WI38 (cell line): Measurements from ENCODE around the gene SEC14L5.

ENCODE experiments used
- H3K4me3 ChIP-seq: 2 replicates; pipeline ENCODE4 v1.5.1; 2011; ENCODE audit warnings: low read depth, mild to moderate bottlenecking, control low read depth, low read length
- TF ChIP-seq, protein P1 (sequence below): IDR thresholded peaks from 2 replicates; pipeline ENCODE4 v1.5.1; 2012; ENCODE audit warnings: low read depth, mild to moderate bottlenecking, control low read depth, low read length

Gene SEC14L5

DNA sequence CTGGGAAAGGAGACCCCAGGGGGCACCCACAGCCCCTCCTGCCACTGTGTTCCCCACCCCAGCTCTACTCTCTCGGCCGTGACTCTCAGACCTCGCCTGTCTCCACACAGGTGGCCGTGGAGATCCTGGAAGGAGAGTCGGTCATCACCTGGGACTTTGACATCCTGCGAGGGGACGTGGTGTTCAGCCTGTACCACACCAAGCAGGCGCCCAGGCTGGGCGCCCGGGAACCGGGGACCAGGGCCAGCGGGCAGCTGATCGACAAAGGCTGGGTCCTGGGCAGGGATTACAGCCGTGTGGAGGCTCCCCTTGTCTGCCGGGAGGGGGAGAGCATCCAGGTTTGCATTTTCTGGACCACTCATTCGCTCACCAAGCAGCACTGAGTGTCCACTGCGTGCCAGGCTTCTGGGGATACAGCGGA is 50.2 kb downstream of the SEC14L5 start:
- H3K4me3 ChIP-seq = no peak overlapping the region
- TF ChIP-seq, protein P1, sequence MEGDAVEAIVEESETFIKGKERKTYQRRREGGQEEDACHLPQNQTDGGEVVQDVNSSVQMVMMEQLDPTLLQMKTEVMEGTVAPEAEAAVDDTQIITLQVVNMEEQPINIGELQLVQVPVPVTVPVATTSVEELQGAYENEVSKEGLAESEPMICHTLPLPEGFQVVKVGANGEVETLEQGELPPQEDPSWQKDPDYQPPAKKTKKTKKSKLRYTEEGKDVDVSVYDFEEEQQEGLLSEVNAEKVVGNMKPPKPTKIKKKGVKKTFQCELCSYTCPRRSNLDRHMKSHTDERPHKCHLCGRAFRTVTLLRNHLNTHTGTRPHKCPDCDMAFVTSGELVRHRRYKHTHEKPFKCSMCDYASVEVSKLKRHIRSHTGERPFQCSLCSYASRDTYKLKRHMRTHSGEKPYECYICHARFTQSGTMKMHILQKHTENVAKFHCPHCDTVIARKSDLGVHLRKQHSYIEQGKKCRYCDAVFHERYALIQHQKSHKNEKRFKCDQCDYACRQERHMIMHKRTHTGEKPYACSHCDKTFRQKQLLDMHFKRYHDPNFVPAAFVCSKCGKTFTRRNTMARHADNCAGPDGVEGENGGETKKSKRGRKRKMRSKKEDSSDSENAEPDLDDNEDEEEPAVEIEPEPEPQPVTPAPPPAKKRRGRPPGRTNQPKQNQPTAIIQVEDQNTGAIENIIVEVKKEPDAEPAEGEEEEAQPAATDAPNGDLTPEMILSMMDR = no peak

- no peak overlapping the region for H3K4me3 ChIP-seq
- TF ChIP-seq, protein P1 = no peak
Observed at GRCh38 chr16:5010576-5011329, 52.6 kb downstream of the SEC14L5 start.

GRCh38 chr16:5011637-5012036 is 53.5 kb downstream of the SEC14L5 start:
- TF ChIP-seq, protein P1 = no peak
- no peak overlapping the region for H3K4me3 ChIP-seq

DNA sequence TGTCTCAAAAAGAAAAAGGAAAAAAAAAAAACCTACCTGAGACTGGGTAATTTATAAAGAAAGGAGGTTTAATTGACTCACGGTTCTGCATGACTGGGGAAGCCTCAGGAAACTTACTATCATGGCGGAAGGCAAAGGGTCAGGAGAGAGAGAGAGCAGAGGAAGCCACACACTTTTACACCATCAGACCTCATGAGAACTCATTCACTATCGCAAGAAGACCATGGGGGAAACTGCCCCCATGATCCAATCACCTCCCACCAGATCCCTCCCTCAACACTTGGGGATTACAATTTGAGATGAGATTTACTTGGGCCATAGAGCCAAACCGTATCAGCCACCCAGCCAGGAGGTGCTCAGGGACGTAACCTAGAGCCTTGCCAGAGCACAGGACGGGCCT is 54.8 kb downstream of the SEC14L5 start:
- H3K4me3 ChIP-seq = no peak overlapping the region
- TF ChIP-seq, protein P1 = no peak

GRCh38 chr16:5015351-5015750 is 57.2 kb downstream of the SEC14L5 start:
- no peak overlapping the region for H3K4me3 ChIP-seq
- TF ChIP-seq, protein P1 = no peak

GRCh38 chr16:5015887-5016286 is 57.8 kb downstream of the SEC14L5 start:
- no peak overlapping the region for H3K4me3 ChIP-seq
- TF ChIP-seq, protein P1 = no peak

DNA sequence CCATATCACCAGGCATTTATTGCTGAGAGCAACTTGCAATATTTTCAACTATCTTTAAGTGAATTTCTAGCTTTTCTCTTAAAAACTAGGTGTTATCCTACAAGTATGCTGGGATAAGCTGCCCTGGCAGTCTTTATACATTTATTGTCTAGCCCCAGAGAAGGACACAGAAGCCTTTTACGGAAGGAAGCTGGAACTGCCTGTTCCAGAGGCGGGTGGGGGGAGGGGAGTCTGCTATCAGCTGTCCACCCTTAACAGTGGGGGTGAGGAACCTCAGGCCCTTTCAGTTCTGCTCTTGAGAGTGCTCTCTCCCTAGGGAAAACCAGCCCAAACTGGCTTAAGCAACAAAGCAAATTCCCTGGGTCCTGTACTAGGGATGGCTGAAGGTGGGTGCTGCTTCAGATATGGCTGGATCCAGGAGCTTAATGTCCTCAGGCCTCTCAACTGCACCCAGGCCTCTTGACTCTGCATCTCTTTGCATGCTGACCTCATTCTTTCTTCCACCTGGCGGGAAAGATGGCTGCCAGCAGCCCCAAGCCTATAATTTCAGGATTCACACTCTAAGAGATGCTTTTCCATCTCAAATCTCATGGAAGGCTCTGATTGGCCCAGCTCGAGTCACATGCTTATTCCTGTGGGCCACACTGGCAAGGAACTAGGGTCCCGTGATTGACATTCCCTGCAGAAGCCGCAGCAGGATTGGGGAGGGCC is 59.0 kb downstream of the SEC14L5 start:
- TF ChIP-seq, protein P1 = no peak
- no peak overlapping the region for H3K4me3 ChIP-seq
